ENCODE results near the gene ITGB4. TPM values are rescaled to one million over a fixed set of nuclear protein-coding genes. Genes with fewer than 3 reads are reported as not detected.
A peak's percentile ranks its signal among the peaks of the same experiment; 100 is the strongest.

ITGB4 gene
- total RNA-seq, 4 donors from 2014 or later, result 3.6 to 20.2 (median 6.3) TPM

DNA sequence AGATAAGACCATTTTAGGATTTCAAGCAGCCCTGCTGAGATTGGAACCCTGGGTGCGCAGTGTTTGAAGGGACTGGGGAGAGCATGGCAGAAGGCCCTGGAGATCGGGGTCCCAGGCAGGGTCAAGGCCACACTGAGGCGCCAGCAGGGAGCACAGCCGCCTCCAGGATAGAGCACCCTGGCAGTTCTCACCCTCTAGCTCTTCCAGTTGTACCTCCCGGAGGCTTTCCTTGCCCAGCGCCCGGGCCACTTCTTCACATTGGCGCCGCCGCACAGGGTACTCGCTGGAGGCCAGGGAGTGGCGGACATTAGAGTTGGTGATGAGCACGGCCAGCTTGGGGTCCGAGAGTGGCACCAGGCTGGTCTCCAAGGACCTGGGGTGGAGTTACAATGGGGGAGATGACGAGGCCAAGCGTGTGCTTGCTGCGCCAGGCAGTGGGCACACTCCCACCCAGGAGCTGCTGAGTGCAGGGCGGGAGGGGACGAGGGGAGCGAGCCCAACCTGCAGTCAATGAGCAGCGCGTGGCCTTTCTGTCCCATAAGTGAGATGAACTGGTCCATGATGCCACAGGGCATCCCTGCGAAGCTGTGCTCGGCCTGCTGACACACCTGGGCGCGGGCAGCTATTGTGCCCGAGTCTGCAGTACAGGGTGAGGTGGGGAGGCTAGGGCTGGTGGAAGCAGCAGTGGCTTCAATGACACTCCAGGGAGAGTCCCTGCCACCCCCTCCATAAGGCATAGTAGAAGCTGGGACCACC is 41.4 kb downstream of the ITGB4 start:
- intact Hi-C loops (cut with DNase I; ENCODE audit: low total_unique reads) (no loop called here), in situ Hi-C loops (cut with MboI; ENCODE audit: low sequenced_read_pairs in 4 of 4) (loop anchor here in 1 of 4 donors (25.0 kb wide), 1 partner anchor 125 kb away; the partner anchor contains the start of genes TRIM47 and TRIM65)
- no peaks in the 10 kb centered on the region for H3K27me3 ChIP-seq
- H3K9me3 ChIP-seq, result no peaks in the 10 kb centered on the region
- no peak overlapping the region for H3K27ac ChIP-seq
- no peaks in the 10 kb centered on the region for H3K36me3 ChIP-seq
- TF ChIP-seq POLR2A (IDR thresholded peaks at IDR 0.05), result no peak
- peaks cover 6 to 14% of the 10 kb centered on the region in 2 donors for H3K4me1 ChIP-seq
- ATAC-seq (no peak), DNase-seq (no peak)
- H3K4me3 ChIP-seq, result no peak overlapping the region

DNA sequence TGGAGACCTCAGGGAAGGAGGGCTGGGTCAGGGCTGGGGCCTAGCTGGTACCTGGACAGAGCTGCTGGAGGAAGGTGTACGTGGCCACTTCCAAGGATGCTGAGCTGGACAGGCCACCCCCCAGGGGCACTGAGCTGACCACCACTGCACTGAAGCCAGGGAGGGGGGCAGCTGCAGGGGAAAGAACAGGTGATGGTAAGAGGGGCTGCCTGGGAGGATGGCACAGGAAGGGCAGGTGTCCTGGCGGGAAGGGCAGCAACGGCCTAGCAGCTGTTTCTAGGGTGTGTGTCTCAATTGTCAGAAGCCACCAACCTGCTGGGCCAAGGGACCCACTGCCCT is 42.0 kb downstream of the ITGB4 start:
- in situ Hi-C loops (cut with MboI; ENCODE audit: low sequenced_read_pairs in 4 of 4), result loop anchor here in 1 of 4 donors (25.0 kb wide), 1 partner anchor 124 kb away; the partner anchor contains the start of genes TRIM47 and TRIM65
- TF ChIP-seq, protein P1, sequence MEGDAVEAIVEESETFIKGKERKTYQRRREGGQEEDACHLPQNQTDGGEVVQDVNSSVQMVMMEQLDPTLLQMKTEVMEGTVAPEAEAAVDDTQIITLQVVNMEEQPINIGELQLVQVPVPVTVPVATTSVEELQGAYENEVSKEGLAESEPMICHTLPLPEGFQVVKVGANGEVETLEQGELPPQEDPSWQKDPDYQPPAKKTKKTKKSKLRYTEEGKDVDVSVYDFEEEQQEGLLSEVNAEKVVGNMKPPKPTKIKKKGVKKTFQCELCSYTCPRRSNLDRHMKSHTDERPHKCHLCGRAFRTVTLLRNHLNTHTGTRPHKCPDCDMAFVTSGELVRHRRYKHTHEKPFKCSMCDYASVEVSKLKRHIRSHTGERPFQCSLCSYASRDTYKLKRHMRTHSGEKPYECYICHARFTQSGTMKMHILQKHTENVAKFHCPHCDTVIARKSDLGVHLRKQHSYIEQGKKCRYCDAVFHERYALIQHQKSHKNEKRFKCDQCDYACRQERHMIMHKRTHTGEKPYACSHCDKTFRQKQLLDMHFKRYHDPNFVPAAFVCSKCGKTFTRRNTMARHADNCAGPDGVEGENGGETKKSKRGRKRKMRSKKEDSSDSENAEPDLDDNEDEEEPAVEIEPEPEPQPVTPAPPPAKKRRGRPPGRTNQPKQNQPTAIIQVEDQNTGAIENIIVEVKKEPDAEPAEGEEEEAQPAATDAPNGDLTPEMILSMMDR (IDR thresholded peaks at IDR 0.05 in 4 of 5, conservative IDR thresholded peaks at IDR 0.05 in 1 of 5), result no peak
- TF ChIP-seq POLR2A (IDR thresholded peaks at IDR 0.05), result no peak
- no peak overlapping the region for H3K27ac ChIP-seq
- ATAC-seq, result no peak
- no peaks in the 10 kb centered on the region for H3K36me3 ChIP-seq
- no peaks in the 10 kb centered on the region for H3K9me3 ChIP-seq
- no peak overlapping the region for H3K4me3 ChIP-seq
- intact Hi-C loops (cut with DNase I; ENCODE audit: low total_unique reads), result no loop called here
- H3K4me1 ChIP-seq, result peaks cover 6 to 14% of the 10 kb centered on the region in 2 donors
- DNase-seq, result no peak
- no peaks in the 10 kb centered on the region for H3K27me3 ChIP-seq

DNA sequence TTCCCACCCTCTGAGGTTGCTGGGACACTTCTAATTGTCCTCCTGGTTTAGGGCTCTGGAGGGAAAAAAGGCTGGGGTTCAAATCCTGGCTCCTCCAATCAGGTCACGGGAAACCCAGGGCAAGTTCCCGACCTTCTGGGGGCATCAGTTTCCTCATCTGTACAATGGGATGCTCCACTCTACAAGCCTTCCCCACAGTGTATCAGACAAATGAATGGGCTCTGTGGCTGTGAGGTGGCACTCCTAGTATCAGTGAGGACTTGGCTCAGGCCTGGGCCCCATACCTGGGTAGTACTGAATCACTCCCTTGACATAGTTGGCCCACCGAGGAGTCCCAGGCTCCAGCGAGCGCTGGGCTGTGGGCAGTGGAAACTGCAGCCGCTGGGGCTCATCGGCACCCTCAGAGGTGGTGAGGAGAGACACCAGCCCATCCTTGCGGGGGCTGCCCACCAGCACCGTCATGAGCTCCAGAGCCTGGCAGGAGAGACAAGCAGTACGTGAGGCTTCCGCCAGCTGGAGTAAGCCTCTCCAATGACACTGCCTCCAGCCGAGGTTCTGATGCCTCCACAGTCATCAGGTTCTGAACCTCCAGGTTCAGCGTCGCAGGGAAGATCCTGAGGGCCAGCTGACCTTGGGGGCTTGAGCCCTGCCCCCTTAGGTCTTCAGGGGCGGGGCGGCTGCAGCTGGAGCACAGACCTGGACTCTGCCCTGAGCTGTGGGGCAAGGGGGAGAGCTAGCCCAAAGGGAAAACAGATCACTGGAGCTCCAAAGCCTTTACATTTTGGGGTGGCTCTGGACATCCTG is 42.6 kb downstream of the ITGB4 start:
- in situ Hi-C loops (cut with MboI; ENCODE audit: low sequenced_read_pairs in 4 of 4), result loop anchor here in 1 of 4 donors (25.0 kb wide), 1 partner anchor 123 kb away; the partner anchor contains the start of genes TRIM47 and TRIM65

DNA sequence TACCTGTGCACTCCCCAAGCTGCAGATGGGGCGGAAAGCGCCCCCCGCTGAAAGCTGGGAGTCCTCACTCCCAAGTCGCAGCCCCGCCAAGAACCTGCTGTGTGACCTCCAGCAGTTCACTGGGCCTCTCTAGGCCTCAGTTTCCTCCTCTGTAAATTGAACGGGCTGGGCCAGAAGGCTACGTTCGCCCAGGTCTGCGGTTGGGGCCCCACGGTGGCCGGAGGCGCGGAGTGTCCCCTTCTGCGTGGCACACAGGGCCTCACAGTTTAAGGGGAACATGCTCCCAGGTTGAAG is 43.1 kb downstream of the ITGB4 start:
- no peak for TF ChIP-seq POLR2A (IDR thresholded peaks at IDR 0.05)
- TF ChIP-seq, protein P1 (IDR thresholded peaks at IDR 0.05 in 4 of 5, conservative IDR thresholded peaks at IDR 0.05 in 1 of 5), result peak in 1 of 5 experiments; percentile 76
- intact Hi-C loops (cut with DNase I; ENCODE audit: low total_unique reads) (loop anchor here (2.0 kb wide), 1 partner anchor 62 kb away; no protein-coding TSS in a partner anchor), in situ Hi-C loops (cut with MboI; ENCODE audit: low sequenced_read_pairs in 4 of 4) (loop anchor here in 1 of 4 donors (25.0 kb wide), 1 partner anchor 123 kb away; the partner anchor contains the start of genes TRIM47 and TRIM65)
- Histone ChIP-seq H3K4me3 (peak overlapping the region; percentile 58 to 83 (median 72)), H3K9me3 (no peaks in the 10 kb centered on the region), H3K27ac (peak overlapping the region; percentile 54 to 81 (median 74)), H3K27me3 (no peaks in the 10 kb centered on the region), H3K4me1 (peaks cover 6 to 14% of the 10 kb centered on the region in 2 donors), H3K36me3 (no peaks in the 10 kb centered on the region)
- DNase-seq (no peak), ATAC-seq (no peak)

More for the DNA sequence above, 42.6 kb downstream of the ITGB4 start:
- Histone ChIP-seq H3K36me3 (no peaks in the 10 kb centered on the region), H3K9me3 (no peaks in the 10 kb centered on the region), H3K27ac (peak overlapping the region; percentile 54 to 81 (median 74)), H3K27me3 (no peaks in the 10 kb centered on the region), H3K4me3 (peak overlapping the region; percentile 58 to 83 (median 72)), H3K4me1 (peaks cover 6 to 14% of the 10 kb centered on the region in 2 donors)
- ATAC-seq, result no peak
- TF ChIP-seq, protein P1 (IDR thresholded peaks at IDR 0.05 in 4 of 5, conservative IDR thresholded peaks at IDR 0.05 in 1 of 5), result no peak
- TF ChIP-seq POLR2A (IDR thresholded peaks at IDR 0.05), result no peak
- intact Hi-C loops (cut with DNase I; ENCODE audit: low total_unique reads), result loop anchor here (2.0 kb wide), 1 partner anchor 63 kb away; no protein-coding TSS in a partner anchor
- no peak for DNase-seq

All from gastrocnemius medialis (tissue), 4 donors.